PC-3 (cell line): ENCODE measurements around the gene CCL21. TPM values are rescaled to one million over a fixed set of nuclear protein-coding genes. Genes with fewer than 3 reads are reported as not detected.

Experiments used
- ATAC-seq: fragments of 200-7000 bp; cut with Tn5 transposase; 2 replicates; pipeline ENCODE4 v1.9.1; 2020; ENCODE audit warnings: mild to moderate bottlenecking, moderate library complexity
- BruUV-seq: library from RNA; stranded (reverse); fragments of 400-500 nt; replicated peaks from 2 replicates; lab custom pipeline; 2021; lab: Mats Ljungman, UMichigan
- CTCF ChIA-PET: fragments of 300-600 bp; sonication (Branson Sonifier 250); formaldehyde crosslinking; loops from one replicate; lab custom pipeline; 2022; ENCODE audit warnings: antibody characterized with exemption; lab: Charles Lee
- POLR2A ChIA-PET: fragments of 300-600 bp; sonication (Branson Sonifier 250); formaldehyde crosslinking; loops from one replicate; lab custom pipeline; 2022; ENCODE audit warnings: antibody characterized with exemption; ENCODE audit not compliant: unreplicated experiment; lab: Charles Lee
- DNase-seq: peaks from one replicate; pipeline ENCODE4 v3.0.0-alpha.2; 2015
- H2AFZ ChIP-seq: fragments of 300-600 bp; sonication (generic); 2 replicates; pipeline ENCODE4 v1.6.0; 2016; ENCODE audit warnings: antibody characterized with exemption, low read length
- H3F3A ChIP-seq: fragments of 300-600 bp; sonication (generic); one replicate; pipeline ENCODE4 v1.6.0; 2017; ENCODE audit warnings: antibody characterized with exemption, low read length, control low read depth, mild to moderate bottlenecking; ENCODE audit not compliant: unreplicated experiment
- H3K27ac ChIP-seq: fragments of 300-600 bp; sonication (generic); 2 replicates; pipeline ENCODE4 v1.5.1; 2016; ENCODE audit warnings: mild to moderate bottlenecking, low read length
- H3K27me3 ChIP-seq: fragments of 300-600 bp; sonication (generic); 2 replicates; pipeline ENCODE4 v1.6.1; 2016; ENCODE audit warnings: low read length, mixed read lengths
- H3K36me3 ChIP-seq: fragments of 300-600 bp; sonication (generic); 2 replicates; pipeline ENCODE4 v1.6.1; 2016; ENCODE audit warnings: low read depth, mixed run types, low read length, mixed read lengths
- H3K4me1 ChIP-seq: fragments of 300-600 bp; sonication (generic); 2 replicates; pipeline ENCODE4 v1.5.1; 2016; ENCODE audit warnings: low read length; ENCODE audit not compliant: insufficient read depth
- H3K4me2 ChIP-seq: fragments of 300-600 bp; sonication (generic); 2 replicates; pipeline ENCODE4 v1.6.0; 2016; ENCODE audit warnings: low read length
- H3K4me3 ChIP-seq: fragments of 300-600 bp; sonication (generic); 2 replicates; pipeline ENCODE4 v1.5.1; 2016; ENCODE audit warnings: mild to moderate bottlenecking, low read length, mixed read lengths
- H3K79me2 ChIP-seq: fragments of 300-600 bp; sonication (generic); 2 replicates; pipeline ENCODE4 v1.6.1; 2017; ENCODE audit warnings: low read length, mixed read lengths
- H3K9ac ChIP-seq: fragments of 300-600 bp; sonication (generic); 2 replicates; pipeline ENCODE4 v1.6.0; 2016; ENCODE audit warnings: mild to moderate bottlenecking, low read length
- H3K9me2 ChIP-seq: fragments of 300-600 bp; sonication (generic); replicated peaks from 2 replicates; pipeline ENCODE4 v1.6.1; 2016; ENCODE audit warnings: mixed run types, low read length, mixed read lengths
- H3K9me3 ChIP-seq: fragments of 300-600 bp; sonication (generic); 2 replicates; pipeline ENCODE4 v1.6.1; 2016; ENCODE audit warnings: low read length, mixed read lengths
- H4K20me1 ChIP-seq: fragments of 300-600 bp; sonication (generic); 2 replicates; pipeline ENCODE4 v1.6.1; 2016; ENCODE audit warnings: low read length, mixed read lengths
- CTCF ChIP-seq: fragments of 300-600 bp; sonication (generic); conservative IDR thresholded peaks from 2 replicates; pipeline ENCODE4 v1.5.1; 2017; ENCODE audit warnings: antibody characterized with exemption, low read depth, mild to moderate bottlenecking, low read length
- EZH2 ChIP-seq: fragments of 300-600 bp; sonication (generic); IDR thresholded peaks from one replicate; pipeline ENCODE4 v1.6.1; 2017; ENCODE audit warnings: antibody characterized with exemption, mild to moderate bottlenecking, low read length; ENCODE audit not compliant: unreplicated experiment
- EZH2phosphoT487 ChIP-seq: fragments of 300-600 bp; sonication (generic); IDR thresholded peaks from 2 replicates; pipeline ENCODE4 v1.6.1; 2018; ENCODE audit warnings: mild to moderate bottlenecking, antibody characterized with exemption, low read length, borderline replicate concordance
- intact Hi-C: fragments of 100-400 bp; cut with micrococcal nuclease; formaldehyde crosslinking; loops from 2 replicates; pipeline ENCODE4 v1.9.0; 2023
- total RNA-seq: library from RNA; depleted of rRNA; stranded (reverse); fragments of >200 nt; gene quantifications from 2 replicates; pipeline ENCODE4 v1.2.3, GENCODE V29; 2014

The CCL21 gene
- total RNA-seq, 1 experiment from 2014 or later: not detected

GRCh38 chr9:34684816-34685215 lies 25.1 kb downstream of the CCL21 start:
- DNase-seq (no peak), ATAC-seq (no peak)
- Histone ChIP-seq H4K20me1 (no peaks in the 10 kb centered on the region), H3F3A (no peaks in the 10 kb centered on the region), H3K9me2 (no peaks in the 10 kb centered on the region), H3K9ac (no peak overlapping the region), H3K4me3 (no peak overlapping the region), H3K36me3 (no peaks in the 10 kb centered on the region), H3K27me3 (no peaks in the 10 kb centered on the region), H3K79me2 (no peaks in the 10 kb centered on the region), H3K4me1 (no peaks in the 10 kb centered on the region), H3K4me2 (no peak overlapping the region), H2AFZ (no peak overlapping the region), H3K27ac (no peak overlapping the region), H3K9me3 (no peaks in the 10 kb centered on the region)
- ChIA-PET POLR2A (no interaction called here), CTCF (no interaction called here)
- TF ChIP-seq EZH2: no peak
- no peak for TF ChIP-seq EZH2phosphoT487
- no peak for TF ChIP-seq CTCF
- BruUV-seq: no TSS peak
- intact Hi-C loops: no loop called here

- no peaks in the 10 kb centered on the region for H3F3A ChIP-seq
- no peaks in the 10 kb centered on the region for H3K27me3 ChIP-seq
- H3K4me1 ChIP-seq: no peaks in the 10 kb centered on the region
- no peak overlapping the region for H3K4me2 ChIP-seq
- H4K20me1 ChIP-seq: no peaks in the 10 kb centered on the region
- intact Hi-C loops: no loop called here
- no peak overlapping the region for H3K27ac ChIP-seq
- no peaks in the 10 kb centered on the region for H3K9me3 ChIP-seq
- H2AFZ ChIP-seq: no peak overlapping the region
- ChIA-PET CTCF (no interaction called here), POLR2A (no interaction called here)
- BruUV-seq: no TSS peak
- TF ChIP-seq CTCF (no peak), EZH2 (no peak), EZH2phosphoT487 (no peak)
- DNase-seq (no peak), ATAC-seq (no peak)
- H3K36me3 ChIP-seq: no peaks in the 10 kb centered on the region
- no peak overlapping the region for H3K9ac ChIP-seq
- no peaks in the 10 kb centered on the region for H3K79me2 ChIP-seq
- no peaks in the 10 kb centered on the region for H3K9me2 ChIP-seq
- H3K4me3 ChIP-seq: no peak overlapping the region
Observed at GRCh38 chr9:34684145-34684544, 25.8 kb downstream of the CCL21 start.

GRCh38 chr9:34675869-34676268 lies 34.1 kb downstream of the CCL21 start:
- H3K9ac ChIP-seq: no peak overlapping the region
- no peak overlapping the region for H3K4me3 ChIP-seq
- no peaks in the 10 kb centered on the region for H3K36me3 ChIP-seq
- ATAC-seq (no peak), DNase-seq (no peak)
- no peaks in the 10 kb centered on the region for H3K9me2 ChIP-seq
- ChIA-PET CTCF (no interaction called here), POLR2A (no interaction called here)
- no peaks in the 10 kb centered on the region for H3K9me3 ChIP-seq
- no peak overlapping the region for H3K4me2 ChIP-seq
- H3K27ac ChIP-seq: no peak overlapping the region
- intact Hi-C loops: loop anchor here (1.0 kb wide), 1 partner anchor 26 kb away; no protein-coding TSS in a partner anchor
- no peaks in the 10 kb centered on the region for H3K79me2 ChIP-seq
- no peak for TF ChIP-seq EZH2phosphoT487
- no peak for TF ChIP-seq CTCF
- TF ChIP-seq EZH2: no peak
- no peaks in the 10 kb centered on the region for H3F3A ChIP-seq
- no peaks in the 10 kb centered on the region for H4K20me1 ChIP-seq
- H2AFZ ChIP-seq: no peak overlapping the region
- H3K27me3 ChIP-seq: no peaks in the 10 kb centered on the region
- BruUV-seq: no TSS peak
- no peaks in the 10 kb centered on the region for H3K4me1 ChIP-seq
